GM15510 (cell line): ENCODE data around the gene LRP1B.

ENCODE experiments used
- POLR2A ChIP-seq: IDR thresholded peaks from 3 replicates; pipeline ENCODE4 v1.6.1; 2011; ENCODE audit warnings: borderline replicate concordance; ENCODE audit not compliant: insufficient read length; ENCODE audit errors: extremely low read depth

Gene LRP1B

DNA sequence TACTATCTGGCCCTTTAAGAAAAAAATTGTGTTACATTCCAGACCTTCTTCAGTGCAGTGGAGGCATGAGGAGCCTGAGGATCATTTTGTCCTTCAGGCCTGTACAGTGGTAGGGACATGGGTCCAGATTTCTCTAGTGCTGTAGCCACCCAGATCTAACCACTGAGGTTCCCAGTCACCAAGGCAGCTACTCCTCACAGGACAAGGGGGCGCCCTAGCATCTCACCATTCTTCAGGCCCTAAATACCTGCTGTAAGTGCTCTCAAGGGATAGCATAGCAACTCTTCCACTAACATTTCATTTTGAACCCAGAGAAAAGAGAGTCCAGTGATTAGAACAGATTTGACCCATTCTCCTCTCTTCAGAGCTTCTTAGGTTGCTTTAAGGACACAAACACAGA is 1533.0 kb downstream of the LRP1B start:
- no peak for TF ChIP-seq POLR2A

DNA sequence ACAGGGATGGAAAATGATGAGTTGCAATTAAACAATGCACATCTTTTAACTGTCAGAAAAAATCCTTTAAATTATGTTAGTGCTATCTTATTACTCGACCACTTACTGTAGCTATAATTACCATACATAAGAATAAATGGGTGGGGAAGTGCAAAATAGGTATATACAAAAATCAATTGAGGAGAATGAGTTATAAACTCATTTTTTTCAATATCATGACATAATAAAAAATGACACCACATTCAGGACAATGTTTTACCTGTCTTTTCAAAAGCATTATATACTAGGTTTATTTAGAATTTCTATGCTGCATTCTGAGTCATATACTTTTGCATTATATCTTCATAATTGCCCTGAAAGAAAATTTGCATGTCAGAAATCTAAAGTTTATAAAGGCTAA is 1533.6 kb downstream of the LRP1B start:
- no peak for TF ChIP-seq POLR2A

DNA sequence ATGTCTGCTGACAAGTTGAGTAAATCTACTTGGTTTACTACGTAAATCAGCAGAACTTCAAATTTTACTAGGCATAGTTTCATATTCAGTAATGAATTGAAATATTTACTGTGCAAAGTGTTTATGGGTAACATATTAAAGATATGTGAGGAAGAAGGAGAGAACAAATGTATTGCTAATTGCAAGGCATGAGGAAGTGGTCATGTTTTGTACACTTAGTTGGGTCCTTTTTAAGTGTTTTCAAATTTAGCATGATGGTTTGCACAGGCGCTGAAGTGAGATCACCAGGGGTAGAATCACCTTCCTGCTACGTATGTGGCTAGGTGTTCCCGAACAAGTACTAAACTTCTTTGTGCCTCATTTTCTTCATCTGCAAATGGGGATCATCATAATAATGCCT is 1534.4 kb downstream of the LRP1B start:
- TF ChIP-seq POLR2A: no peak

DNA sequence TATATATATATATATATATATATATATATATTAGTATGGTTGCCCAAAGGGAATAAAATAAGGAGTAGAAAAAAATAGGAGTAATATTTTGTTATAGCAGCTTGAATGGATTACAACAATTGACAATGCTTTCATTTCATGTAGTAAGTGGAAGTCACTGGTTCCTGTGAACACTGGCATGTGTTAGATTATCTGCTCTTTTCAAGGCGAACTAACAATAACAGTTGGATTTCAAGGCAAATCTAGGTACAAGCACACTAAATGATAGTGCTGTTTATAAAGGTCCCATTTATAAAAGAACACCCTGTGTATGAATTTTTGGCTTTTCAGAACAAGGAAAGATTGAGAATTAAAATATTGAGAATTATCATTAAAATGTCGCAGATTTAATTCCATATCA is 1535.7 kb downstream of the LRP1B start:
- no peak for TF ChIP-seq POLR2A

DNA sequence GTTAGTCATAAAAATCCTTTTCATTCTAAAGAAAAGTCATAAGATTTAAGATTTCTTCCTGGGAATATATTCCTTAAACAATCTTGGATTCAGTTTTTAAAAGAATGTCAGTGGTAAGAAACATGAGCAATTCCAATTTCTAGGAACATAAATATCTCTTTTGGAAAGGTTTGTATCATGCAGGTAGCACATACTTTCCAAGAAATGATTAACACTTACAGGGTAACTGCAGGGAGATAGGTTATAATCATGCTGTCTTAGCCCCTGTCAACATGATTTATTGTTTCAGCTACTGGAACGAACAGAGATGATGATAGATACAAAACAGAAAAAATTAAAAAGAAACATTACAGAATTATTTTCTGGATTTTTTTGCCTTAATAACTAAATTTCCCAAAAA is 1537.7 kb downstream of the LRP1B start:
- TF ChIP-seq POLR2A: no peak

DNA sequence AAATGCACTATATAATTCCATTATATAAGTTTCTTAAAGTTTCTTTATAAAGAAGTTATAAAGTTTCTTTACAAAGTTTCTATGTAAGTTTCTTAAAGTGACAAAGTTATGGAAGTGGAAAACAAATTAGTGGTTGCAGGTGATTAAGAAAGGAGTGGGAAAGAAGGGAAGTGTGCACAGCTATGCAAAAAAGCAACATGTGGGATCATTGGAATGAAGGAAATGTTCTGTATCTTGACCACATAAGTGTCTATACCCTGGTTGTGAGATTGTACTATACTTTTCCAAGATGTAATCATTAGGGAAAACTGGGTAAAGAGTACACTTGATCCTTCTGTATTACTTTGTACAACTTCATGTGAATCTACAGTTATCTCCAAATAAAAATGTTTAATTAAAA is 1541.1 kb downstream of the LRP1B start:
- no peak for TF ChIP-seq POLR2A

DNA sequence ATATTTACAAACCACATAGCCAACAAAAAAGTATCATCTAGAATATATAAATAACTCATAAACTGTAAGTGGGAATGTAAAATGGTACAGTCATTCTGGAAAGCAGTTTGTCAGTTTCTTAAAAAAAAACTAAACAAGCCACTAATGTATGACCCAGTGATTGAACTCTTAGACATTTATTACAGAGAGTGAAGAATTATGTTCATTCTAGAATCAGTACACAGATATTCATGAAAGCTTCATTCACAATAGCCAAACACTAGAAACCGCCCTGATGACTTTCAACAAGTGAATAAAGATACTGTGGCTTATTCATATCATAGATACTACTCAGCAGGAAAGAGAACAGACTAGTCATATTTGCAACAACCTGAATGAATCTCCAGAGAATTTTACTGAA is 1541.5 kb downstream of the LRP1B start:
- no peak for TF ChIP-seq POLR2A

DNA sequence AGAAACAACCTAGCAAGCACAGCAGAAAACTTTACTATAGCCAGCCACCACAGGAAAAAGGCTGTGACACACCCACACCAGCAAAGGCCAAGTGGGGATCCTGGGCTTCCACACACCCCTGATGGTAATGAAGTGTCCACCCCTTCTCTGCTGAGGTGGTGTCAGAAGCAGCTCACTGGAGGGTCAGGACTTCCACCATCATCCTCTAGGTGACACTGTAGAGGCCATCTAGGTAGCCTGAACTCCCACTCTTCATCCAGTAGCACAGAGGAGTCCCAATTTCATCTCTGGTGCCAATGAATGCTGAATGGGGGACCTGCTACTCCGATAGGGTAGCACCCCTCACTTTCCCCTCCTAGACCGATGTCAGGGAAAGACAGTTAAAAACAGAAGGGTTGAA is 1544.4 kb downstream of the LRP1B start:
- no peak for TF ChIP-seq POLR2A

DNA sequence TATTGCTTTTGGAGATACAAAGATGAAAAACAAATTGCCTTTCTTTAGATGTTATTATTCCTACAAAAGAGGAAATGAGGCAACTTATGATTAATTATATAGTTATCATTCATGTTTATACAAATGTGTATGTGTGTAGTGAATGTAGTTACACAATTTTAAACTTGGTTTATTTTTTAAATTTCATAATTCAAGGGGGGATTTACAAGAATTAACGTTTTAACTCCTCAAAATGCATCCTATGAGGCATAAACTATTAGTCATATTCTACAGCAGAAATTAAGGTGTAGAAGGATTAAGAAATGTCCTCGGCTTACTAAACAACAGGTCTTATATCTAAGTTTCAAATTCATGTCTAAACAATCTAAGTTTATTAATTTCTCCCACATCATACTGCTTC is 1545.8 kb downstream of the LRP1B start:
- TF ChIP-seq POLR2A: no peak

DNA sequence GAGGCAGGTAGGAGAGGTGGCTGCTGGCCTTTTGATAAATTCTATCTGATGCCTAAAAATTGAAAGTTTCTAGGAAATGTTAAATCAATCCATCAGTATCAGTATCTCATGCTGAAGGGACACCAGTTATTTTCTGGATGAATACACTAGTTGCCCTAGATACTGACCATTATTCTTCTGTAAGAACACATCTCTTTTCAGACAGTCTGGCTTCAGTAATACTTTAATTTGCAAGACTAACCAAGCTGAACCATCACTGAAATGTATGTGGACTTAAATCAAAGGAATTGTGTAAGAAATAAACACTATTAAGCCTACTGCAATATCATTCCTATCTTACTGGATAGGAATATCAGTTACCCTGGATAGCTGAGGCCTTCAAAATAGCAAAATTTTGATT is 1546.3 kb downstream of the LRP1B start:
- TF ChIP-seq POLR2A: no peak

DNA sequence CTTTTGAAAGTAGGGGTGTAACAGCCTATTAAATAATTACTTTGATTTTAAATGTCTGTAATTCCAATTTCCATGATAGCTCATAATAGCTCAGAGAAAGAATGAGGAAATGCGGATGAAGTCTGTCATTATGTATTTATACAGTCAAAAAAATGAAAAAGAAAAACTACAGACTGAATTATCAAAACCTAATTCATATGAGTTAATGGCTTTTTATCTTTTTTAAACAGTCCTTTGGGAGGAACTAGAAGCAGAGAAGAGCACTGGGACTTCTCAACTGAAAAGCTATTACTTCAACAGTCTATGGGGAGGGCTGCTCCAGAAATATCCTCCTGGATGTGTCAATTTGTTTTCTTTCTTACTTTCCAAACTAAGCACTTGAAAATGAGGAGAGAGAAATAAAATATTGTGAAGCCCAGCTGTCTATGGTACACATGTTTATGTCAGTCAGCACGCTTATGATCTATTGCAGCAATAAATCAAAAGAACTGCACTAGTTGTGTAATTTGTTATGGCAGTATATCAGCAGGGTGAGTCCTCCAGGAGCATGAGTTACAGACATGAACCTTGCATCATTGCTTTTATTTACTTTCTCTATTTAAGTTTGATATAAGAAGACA is 1550.2 kb downstream of the LRP1B start:
- no peak for TF ChIP-seq POLR2A

DNA sequence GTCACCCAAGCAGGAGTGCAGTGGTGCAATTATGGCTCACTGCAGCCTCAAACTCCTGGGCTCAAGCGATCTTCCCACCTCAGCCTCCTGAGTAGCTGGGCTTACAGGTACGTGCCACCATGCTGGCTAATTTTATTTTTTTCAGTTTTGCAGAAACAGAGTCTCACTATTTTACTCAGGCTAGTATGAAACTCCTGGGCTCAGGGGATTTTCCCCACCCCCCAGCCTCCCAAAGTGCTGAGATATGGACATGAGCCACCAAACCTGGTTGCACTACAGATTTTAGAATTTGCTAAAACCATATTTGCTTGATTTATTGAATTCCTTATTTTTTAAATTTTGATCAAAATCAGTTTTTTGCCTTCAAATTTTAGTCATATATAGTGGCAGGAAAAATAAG is 1553.4 kb downstream of the LRP1B start:
- TF ChIP-seq POLR2A: no peak

DNA sequence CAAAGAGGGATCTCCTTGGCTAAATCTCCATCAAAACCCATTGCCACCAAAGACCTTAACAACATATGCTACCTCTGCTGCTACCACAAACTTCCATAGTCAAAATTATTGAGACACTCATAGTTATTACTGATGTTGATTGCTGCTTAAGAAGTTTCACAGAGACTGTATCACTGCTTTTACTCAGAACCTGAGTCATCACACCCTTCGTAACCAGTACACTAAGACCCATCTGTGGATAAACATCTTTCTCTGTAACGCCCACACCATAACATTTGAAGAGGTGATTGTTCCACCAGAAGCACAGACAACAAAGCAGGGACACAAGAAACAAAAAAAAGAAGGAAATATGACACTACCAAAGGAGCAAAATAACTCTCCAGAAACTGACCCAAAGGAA is 1563.1 kb downstream of the LRP1B start:
- TF ChIP-seq POLR2A: no peak

DNA sequence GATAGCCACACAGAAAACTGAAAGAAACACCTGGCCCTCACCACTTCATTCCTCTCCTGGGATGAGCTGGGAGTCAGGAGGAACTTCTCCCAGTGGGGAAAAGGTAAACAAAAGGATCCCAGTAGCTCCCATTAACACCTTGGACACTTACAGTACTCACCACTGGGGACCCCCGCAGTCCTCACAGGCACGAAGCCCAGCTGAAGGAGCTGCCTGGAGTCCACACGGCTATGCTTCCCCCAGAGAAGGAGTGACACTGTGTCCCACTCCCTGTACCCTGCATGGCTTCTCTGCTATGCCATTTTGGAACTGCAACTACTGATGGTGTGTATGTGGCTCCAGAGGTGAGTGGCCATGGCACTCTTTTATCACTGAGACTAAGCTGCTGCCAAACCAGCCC is 1565.1 kb downstream of the LRP1B start:
- no peak for TF ChIP-seq POLR2A

DNA sequence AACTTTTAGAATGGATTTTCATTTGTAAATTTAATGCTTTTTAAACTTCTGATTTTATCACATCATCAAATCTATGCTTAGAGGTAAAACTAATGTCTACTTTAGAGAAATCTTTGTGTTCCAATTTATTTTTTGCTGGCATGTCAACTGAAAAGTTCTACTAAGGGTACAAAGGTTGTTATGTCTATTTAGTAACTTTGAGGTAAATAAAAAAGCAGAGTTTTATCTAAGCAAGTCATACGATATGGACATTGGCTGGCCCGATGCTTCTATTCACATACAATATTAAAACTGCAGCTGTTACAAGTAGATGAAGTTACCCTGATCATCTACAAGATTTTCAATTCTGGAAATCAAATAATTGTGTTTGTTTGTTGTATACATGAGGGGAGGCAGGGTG is 1575.1 kb downstream of the LRP1B start:
- no peak for TF ChIP-seq POLR2A

DNA sequence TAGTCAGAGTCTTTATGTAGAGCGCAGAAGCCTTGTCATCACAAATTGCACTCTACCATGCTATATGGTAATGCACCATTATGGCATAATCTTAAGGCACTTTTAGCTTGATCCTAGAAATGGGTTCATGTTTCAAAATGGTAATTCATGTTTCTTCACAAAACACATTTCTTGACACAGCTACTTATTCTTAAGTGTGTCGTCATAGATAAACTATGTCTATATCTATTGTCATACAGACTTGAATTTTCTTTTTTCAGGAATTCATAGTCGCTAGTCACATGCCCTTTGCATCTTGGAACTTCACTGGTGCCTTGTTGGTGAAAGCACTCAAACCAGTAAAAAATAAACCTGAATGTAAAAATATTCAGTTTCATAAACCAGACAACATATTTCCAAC is 1578.2 kb downstream of the LRP1B start:
- no peak for TF ChIP-seq POLR2A

DNA sequence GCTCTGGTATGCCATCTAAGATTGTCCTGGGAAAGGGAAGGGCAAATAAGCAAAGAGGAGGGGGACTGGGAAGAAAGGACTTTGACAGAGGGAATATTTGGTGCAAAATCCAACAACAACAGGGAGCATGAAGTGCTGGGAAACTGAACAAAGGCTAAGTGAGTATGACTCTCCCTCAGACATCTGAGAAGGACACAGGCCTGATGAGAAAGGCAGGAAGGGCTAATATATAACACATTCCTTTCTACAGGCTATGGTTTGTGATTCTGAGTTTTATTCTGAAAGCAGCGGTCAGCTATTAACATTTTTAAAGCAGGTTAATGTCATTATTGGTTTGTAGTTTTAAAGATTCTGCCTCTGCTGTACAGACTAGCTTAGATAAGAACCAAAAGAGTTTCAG is 1579.5 kb downstream of the LRP1B start:
- TF ChIP-seq POLR2A: no peak
